Ishikawa (cell line): ENCODE measurements around the gene TJAP1.

ENCODE experiments used
- CEBPB ChIP-seq: IDR thresholded peaks from 2 replicates; pipeline ENCODE4 v1.6.1; 2012
- CREB1 ChIP-seq: IDR thresholded peaks from 2 replicates; pipeline ENCODE4 v1.6.1; 2012; ENCODE audit warnings: low read depth
- EGR1 ChIP-seq: IDR thresholded peaks from 2 replicates; pipeline ENCODE4 v1.6.1; 2012
- EP300 ChIP-seq: IDR thresholded peaks from 2 replicates; pipeline ENCODE4 v1.6.1; 2012; ENCODE audit warnings: borderline replicate concordance
- FOXM1 ChIP-seq: IDR thresholded peaks from 2 replicates; pipeline ENCODE4 v1.6.1; 2012; ENCODE audit warnings: low read depth, borderline replicate concordance
- MAX ChIP-seq: IDR thresholded peaks from 2 replicates; pipeline ENCODE4 v1.6.1; 2012
- NFIC ChIP-seq: IDR thresholded peaks from 2 replicates; pipeline ENCODE4 v1.6.1; 2012
- RAD21 ChIP-seq: IDR thresholded peaks from 2 replicates; pipeline ENCODE4 v1.6.1; 2012; ENCODE audit warnings: low read depth
- REST ChIP-seq: IDR thresholded peaks from 2 replicates; pipeline ENCODE4 v1.6.1; 2012; ENCODE audit warnings: low read depth, mild to moderate bottlenecking
- TAF1 ChIP-seq: IDR thresholded peaks from 2 replicates; pipeline ENCODE4 v1.6.1; 2012; ENCODE audit warnings: low read depth, mild to moderate bottlenecking
- TCF12 ChIP-seq: IDR thresholded peaks from 2 replicates; pipeline ENCODE4 v1.6.1; 2012; ENCODE audit warnings: low read depth
- TEAD4 ChIP-seq: IDR thresholded peaks from 2 replicates; pipeline ENCODE4 v1.6.1; 2012
- USF1 ChIP-seq: IDR thresholded peaks from 2 replicates; pipeline ENCODE4 v1.6.1; 2012
- YY1 ChIP-seq: IDR thresholded peaks from 2 replicates; pipeline ENCODE4 v1.6.1; 2012; ENCODE audit warnings: low read depth
- ZBTB7A ChIP-seq: IDR thresholded peaks from 2 replicates; pipeline ENCODE4 v1.6.1; 2012; ENCODE audit warnings: low read depth

Gene TJAP1

DNA sequence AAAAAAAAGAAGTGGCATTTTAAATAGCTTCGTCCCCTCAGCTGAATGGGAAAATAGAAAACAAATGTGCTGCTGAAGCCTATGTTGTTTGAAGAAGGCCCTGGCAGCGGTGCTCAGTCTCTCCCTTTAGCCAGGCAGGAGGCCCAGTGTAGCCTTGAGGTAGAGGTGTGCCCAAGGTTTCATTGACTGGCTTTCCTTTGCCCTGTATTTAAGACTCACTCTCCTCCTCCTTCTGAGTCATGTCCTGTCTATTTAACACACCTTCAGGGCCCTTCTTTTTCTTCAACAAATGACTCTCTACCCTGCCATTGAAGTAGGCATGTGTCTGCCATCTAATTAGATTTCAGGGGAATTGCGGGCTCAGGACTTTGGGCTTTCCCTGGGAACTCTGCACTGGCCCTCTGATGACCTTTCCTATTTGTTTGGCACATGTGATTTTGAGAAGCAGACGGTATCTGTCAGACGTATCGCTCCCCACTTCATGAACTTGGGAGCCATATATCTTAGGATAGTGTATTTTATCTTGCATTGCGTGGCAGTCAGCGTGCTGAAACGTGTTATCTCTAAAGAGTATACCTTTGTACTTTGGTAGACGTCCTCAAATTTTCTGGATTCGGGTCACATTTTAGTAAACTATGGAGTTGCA lies 4.3 kb downstream of the TJAP1 start:
- TF ChIP-seq TEAD4 (no peak), ZBTB7A (no peak), EP300 (no peak), RAD21 (no peak), TAF1 (no peak), EGR1 (no peak), TCF12 (no peak), REST (no peak)

GRCh38 chr6:43488667-43489276 lies 11.4 kb downstream of the TJAP1 start:
- no peak for TF ChIP-seq MAX
- TF ChIP-seq EP300, result no peak
- no peak for TF ChIP-seq RAD21
- no peak for TF ChIP-seq CEBPB
- TF ChIP-seq REST, result no peak
- no peak for TF ChIP-seq TAF1
- no peak for TF ChIP-seq TEAD4
- no peak for TF ChIP-seq TCF12
- no peak for TF ChIP-seq ZBTB7A
- no peak for TF ChIP-seq EGR1
- TF ChIP-seq CREB1, result no peak
- TF ChIP-seq USF1, result no peak
- TF ChIP-seq NFIC, result no peak

DNA sequence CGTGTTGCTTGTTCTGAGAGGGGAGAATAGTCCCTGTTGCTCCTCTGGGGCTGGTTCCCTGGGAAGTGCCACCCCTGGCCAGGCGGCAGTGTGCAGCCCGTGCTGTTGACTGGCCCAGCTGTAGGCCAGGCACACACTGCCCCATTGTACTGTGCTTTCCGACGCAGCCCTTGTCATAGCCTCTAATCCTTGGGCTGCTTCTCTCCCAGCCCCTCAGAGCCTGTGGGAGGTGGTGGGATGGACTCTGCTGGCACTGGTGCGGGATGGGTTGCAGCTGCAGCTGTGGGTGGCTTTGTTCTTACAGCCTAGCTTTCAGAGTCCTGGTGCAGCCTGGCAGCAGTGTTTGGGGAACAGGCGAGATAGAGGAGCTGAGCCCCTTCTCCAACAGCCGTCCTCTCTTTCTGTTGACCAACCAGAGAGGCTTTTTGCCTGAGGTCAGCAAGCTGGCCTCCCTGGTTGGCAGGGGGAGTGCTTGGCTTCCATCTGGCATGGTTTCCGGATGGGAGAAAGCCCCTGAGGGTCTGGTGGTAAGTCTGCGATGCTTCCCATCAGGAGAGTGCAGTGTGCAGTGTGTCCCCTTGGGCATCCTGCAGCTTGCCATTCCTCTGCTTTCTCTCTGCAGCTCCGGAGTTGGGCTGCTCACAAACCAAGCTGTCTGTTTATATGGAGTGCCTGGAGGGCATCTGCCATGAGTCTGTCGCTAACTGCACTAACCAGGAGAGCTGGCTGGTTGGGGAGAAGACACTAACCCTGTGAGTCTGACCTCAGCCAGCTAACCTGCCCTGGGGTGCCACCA lies 12.1 kb downstream of the TJAP1 start:
- TF ChIP-seq EP300 (no peak), RAD21 (no peak), ZBTB7A (no peak), NFIC (no peak), YY1 (no peak), CEBPB (no peak), EGR1 (no peak), FOXM1 (no peak), TEAD4 (no peak), USF1 (no peak), TAF1 (no peak), CREB1 (no peak)

GRCh38 chr6:43490523-43490939 lies 13.2 kb downstream of the TJAP1 start:
- no peak for TF ChIP-seq TCF12
- TF ChIP-seq YY1, result no peak
- no peak for TF ChIP-seq FOXM1
- TF ChIP-seq TEAD4, result no peak
- no peak for TF ChIP-seq MAX
- no peak for TF ChIP-seq EGR1
- TF ChIP-seq USF1, result no peak
- no peak for TF ChIP-seq CEBPB
- no peak for TF ChIP-seq EP300
- TF ChIP-seq RAD21, result no peak
- no peak for TF ChIP-seq NFIC
- TF ChIP-seq CREB1, result no peak
- no peak for TF ChIP-seq TAF1
- TF ChIP-seq ZBTB7A, result no peak
